ENCODE results near the gene POLG2. TPM values are rescaled to one million over a fixed set of nuclear protein-coding genes. Genes with fewer than 3 reads are reported as not detected.

Gene POLG2
- polyA plus RNA-seq, 1 donor from 2014 or later, result 16.9 TPM

- Histone ChIP-seq H3K9me2 (ENCODE audit: insufficient read depth, low read length) (no peaks in the 10 kb centered on the region), H3K4me2 (ENCODE audit: low read length) (no peak overlapping the region), H3F3A (ENCODE audit: insufficient read depth, low read length, poor library complexity, severe bottlenecking) (no peaks in the 10 kb centered on the region), H2AFZ (ENCODE audit: low read depth, low read length) (no peak overlapping the region), H3K9ac (ENCODE audit: low read length) (no peak overlapping the region), H3K9me3 (ENCODE audit: low read length) (no peaks in the 10 kb centered on the region), H3K27me3 (ENCODE audit: insufficient read depth, low read depth, low read length) (no peaks in the 10 kb centered on the region), H3K36me3 (ENCODE audit: insufficient read depth, low read length) (peaks cover 14% of the 10 kb centered on the region), H3K27ac (ENCODE audit: low read length) (no peak overlapping the region), H3K79me2 (replicated peaks; ENCODE audit: insufficient read depth, low read length) (no peaks in the 10 kb centered on the region), H3K4me3 (ENCODE audit: low read length) (no peak overlapping the region), H4K20me1 (ENCODE audit: insufficient read depth) (no peaks in the 10 kb centered on the region)
- TF ChIP-seq SMC3 (conservative IDR thresholded peaks at IDR 0.05; ENCODE audit: poor library complexity) (no peak), EP300 (conservative IDR thresholded peaks at IDR 0.05; ENCODE audit: poor library complexity, severe bottlenecking) (no peak), EZH2 (IDR thresholded peaks at IDR 0.05; ENCODE audit: borderline replicate concordance, insufficient read depth, low read length, poor library complexity, severe bottlenecking) (no peak), REST (IDR thresholded peaks at IDR 0.05; ENCODE audit: borderline replicate concordance) (no peak), POLR2AphosphoS5 (IDR thresholded peaks at IDR 0.05) (no peak), RAD21 (conservative IDR thresholded peaks at IDR 0.05) (no peak), MXI1 (conservative IDR thresholded peaks at IDR 0.05; ENCODE audit: poor library complexity, severe bottlenecking) (no peak), CTCF (IDR thresholded peaks at IDR 0.05; ENCODE audit: poor library complexity, severe bottlenecking) (no peak), TAF1 (IDR thresholded peaks at IDR 0.05; ENCODE audit: low read depth) (no peak)
Measured at GRCh38 chr17:64540118-64540776, 43.4 kb upstream of the POLG2 start.

GRCh38 chr17:64538508-64539130 is 41.8 kb upstream of the POLG2 start:
- Histone ChIP-seq H3K27me3 (ENCODE audit: insufficient read depth, low read depth, low read length) (no peaks in the 10 kb centered on the region), H3K4me2 (ENCODE audit: low read length) (no peak overlapping the region), H3K27ac (ENCODE audit: low read length) (no peak overlapping the region), H3K9me2 (ENCODE audit: insufficient read depth, low read length) (no peaks in the 10 kb centered on the region), H2AFZ (ENCODE audit: low read depth, low read length) (no peak overlapping the region), H3K4me3 (ENCODE audit: low read length) (no peak overlapping the region), H4K20me1 (ENCODE audit: insufficient read depth) (no peaks in the 10 kb centered on the region), H3K79me2 (replicated peaks; ENCODE audit: insufficient read depth, low read length) (no peaks in the 10 kb centered on the region), H3F3A (ENCODE audit: insufficient read depth, low read length, poor library complexity, severe bottlenecking) (no peaks in the 10 kb centered on the region), H3K9me3 (ENCODE audit: low read length) (no peaks in the 10 kb centered on the region), H3K36me3 (ENCODE audit: insufficient read depth, low read length) (peaks cover 17% of the 10 kb centered on the region), H3K9ac (ENCODE audit: low read length) (no peak overlapping the region)
- no peak for TF ChIP-seq EZH2 (IDR thresholded peaks at IDR 0.05; ENCODE audit: borderline replicate concordance, insufficient read depth, low read length, poor library complexity, severe bottlenecking)
- TF ChIP-seq CTCF (IDR thresholded peaks at IDR 0.05; ENCODE audit: poor library complexity, severe bottlenecking), result no peak
- no peak for TF ChIP-seq RAD21 (conservative IDR thresholded peaks at IDR 0.05)
- no peak for TF ChIP-seq TAF1 (IDR thresholded peaks at IDR 0.05; ENCODE audit: low read depth)
- TF ChIP-seq POLR2AphosphoS5 (IDR thresholded peaks at IDR 0.05), result no peak
- no peak for TF ChIP-seq MXI1 (conservative IDR thresholded peaks at IDR 0.05; ENCODE audit: poor library complexity, severe bottlenecking)
- no peak for TF ChIP-seq REST (IDR thresholded peaks at IDR 0.05; ENCODE audit: borderline replicate concordance)
- TF ChIP-seq EP300 (conservative IDR thresholded peaks at IDR 0.05; ENCODE audit: poor library complexity, severe bottlenecking), result no peak
- TF ChIP-seq SMC3 (conservative IDR thresholded peaks at IDR 0.05; ENCODE audit: poor library complexity), result no peak
